ENCODE measurements around the gene TMEM120B. TPM values are rescaled to one million over a fixed set of nuclear protein-coding genes. Genes with fewer than 3 reads are reported as not detected.
"Not testable (repeated sequence)": the region's sequence is repeated elsewhere in the genome, so short reads cannot be mapped to it uniquely, and the experiment has no call there.

Gene TMEM120B
- 2.8 and 5.0 TPM in 2 replicates for total RNA-seq

DNA sequence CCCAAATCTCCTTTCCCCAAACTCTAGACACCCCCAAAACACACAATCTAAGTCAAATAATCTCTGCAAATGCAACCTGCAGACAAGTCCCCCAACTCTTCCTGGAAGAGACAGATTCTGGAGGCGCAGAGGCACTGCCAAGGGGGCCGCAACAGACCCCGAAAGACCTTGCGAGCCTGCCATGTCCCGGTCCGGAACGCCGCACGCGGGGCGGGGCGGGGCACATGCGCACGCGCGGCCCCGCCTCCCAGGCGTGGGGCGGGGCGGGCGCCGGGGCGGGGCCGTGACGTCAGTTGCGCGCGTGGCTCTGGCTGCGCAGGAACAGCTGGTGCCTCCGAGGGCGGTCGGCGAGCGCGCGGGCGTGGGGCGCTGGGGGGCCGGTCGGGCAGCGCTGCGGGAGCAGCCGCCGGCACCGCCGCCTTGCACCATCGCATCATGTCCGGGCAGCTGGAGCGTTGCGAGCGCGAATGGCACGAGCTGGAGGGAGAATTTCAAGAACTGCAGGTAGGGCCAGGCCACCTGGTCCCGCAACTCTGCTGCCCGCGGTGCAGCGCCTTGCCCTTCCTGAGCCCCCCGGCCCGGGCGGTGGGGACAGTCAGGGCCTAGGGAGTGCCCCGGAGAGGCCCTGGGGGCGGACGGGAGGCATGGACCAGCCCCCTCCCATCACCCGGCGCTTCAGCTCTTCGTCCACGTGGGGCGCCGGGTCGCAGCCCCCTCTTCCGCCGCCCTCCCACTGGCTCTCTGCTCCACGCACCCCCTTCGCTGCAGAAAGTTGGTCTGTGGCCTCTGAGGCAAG lies at the start of gene TMEM120B:
Gene TMEM120B, plus strand, starts transcription at position 292 of the 796 bp plus-strand sequence. Its CDS starts 144 bp downstream, at position 436.
- peak; percentile 83 to 84 for DNase-seq (ENCODE audit: low read depth in 2 of 2)

GRCh38 chr12:121663610-121663929 lies 49.0 kb upstream of the TMEM120B start:
- no peak for DNase-seq (ENCODE audit: low read depth in 2 of 2)

- DNase-seq (ENCODE audit: low read depth in 2 of 2), result not testable (repeated sequence)
Measured at GRCh38 chr12:121666829-121667228, 45.7 kb upstream of the TMEM120B start.

- DNase-seq (ENCODE audit: low read depth in 2 of 2), result peak; percentile 59 to 68
Measured at GRCh38 chr12:121668750-121669520, 43.6 kb upstream of the TMEM120B start.

GRCh38 chr12:121669521-121669900 lies 43.0 kb upstream of the TMEM120B start, which contains the start of gene MORN3:
Gene MORN3, minus strand, starts transcription at chr12:121669654. Its CDS starts 171 bp downstream, at chr12:121669483.
- DNase-seq (ENCODE audit: low read depth in 2 of 2), result no peak

- peak in 1 of 2 donors; percentile 32 for DNase-seq (ENCODE audit: low read depth in 2 of 2)
Measured at GRCh38 chr12:121673013-121673511, 39.5 kb upstream of the TMEM120B start.

DNA sequence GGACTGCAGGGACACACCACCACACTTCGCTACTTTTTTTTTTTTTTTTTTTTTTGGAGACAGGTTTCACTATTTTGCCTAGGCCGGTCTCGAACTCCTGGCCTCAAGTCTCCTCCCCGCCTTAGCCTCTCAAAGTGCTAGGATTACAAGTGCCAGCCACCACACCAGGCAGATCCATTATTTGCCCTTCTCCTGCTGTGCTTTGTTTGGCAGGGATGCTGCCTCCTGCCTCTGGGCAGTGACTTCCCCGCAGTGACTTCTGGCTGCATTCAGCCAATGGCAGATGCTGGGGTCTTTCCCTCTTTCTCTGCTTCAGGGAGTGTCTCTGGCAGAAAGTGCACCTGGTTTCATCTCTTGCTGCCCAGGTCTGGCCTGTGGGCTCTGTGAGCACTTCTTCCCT lies 36.4 kb upstream of the TMEM120B start:
- DNase-seq (ENCODE audit: low read depth in 2 of 2), result no peak

GRCh38 chr12:121678305-121678704 lies 34.2 kb upstream of the TMEM120B start:
- no peak for DNase-seq (ENCODE audit: low read depth in 2 of 2)

DNA sequence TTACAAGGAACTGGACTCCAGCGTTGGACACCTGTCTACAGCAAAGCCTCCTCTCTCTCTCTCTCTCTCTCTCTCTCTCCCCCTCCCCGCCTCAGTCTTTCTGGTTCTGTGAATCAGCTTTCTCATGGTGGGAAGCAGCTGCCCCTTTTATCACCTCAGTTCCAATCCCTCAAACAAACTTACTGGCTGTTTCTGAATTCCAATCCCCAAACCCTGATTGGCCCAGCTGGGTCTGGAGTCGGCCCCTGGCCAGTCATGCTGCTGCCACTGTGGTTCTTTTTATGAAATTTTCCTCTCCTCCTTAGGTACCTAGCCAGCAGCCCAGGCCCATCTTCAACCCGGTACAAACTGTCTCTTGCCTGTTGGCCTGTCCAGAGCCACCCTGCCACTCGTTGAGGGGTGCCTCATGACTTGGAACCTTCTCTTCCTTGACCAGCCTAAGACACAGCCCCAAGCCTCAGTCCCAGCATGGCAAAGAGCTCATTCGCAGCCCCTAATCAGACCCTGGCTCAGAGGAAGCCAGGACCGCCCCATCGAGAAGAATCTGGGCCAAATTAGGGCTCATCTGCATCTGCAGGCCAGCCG lies 33.7 kb upstream of the TMEM120B start:
- no peak for DNase-seq (ENCODE audit: low read depth in 2 of 2)

DNA sequence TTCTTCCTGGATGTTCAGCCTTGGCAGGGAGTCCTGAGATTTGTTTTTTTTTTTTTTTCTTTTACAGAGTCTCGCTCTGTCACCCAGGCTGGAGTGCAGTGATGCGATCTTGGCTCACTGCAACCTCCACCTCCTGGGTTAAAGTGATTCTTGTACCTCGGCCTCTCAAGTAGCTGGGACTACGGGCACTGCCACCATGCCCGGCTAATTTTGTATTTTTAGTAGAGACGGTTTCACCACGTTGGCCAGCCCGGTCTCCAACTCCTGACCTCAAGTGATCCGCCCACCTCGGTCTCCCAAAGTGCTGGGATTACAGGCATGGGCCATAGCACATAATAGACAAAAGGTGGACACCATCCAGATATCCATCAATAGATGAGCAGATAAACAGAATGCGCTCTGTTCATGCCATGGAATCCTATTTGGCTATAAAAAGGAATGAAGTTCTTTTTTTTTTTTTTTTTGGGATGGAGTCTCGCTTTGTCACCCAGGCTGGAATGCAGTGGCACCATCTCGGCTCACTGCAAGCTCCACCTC lies 32.8 kb upstream of the TMEM120B start:
- DNase-seq (ENCODE audit: low read depth in 2 of 2), result not testable (repeated sequence)

- DNase-seq (ENCODE audit: low read depth in 2 of 2), result no peak
Measured at GRCh38 chr12:121688966-121689365, 23.6 kb upstream of the TMEM120B start.

DNA sequence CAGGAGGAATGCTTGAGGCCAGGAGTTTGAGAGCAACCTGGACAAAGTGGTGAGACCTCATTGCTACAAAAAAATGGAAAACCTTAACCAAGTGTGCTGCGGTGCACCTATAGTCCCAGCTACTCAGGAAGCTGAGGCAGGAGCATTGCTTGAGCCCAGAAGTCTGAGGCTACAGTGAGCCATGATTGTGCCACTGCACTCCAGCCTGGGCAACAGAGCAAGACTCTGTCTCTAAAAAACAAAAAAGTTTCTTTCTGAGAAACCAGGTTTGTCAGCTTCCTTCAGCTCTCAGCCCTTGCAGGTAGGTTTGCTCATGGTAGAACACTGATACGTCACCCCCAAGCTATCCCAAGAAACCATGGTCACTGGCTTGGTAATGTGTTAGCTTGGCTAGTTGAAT lies 23.1 kb upstream of the TMEM120B start:
- DNase-seq (ENCODE audit: low read depth in 2 of 2), result no peak

DNA sequence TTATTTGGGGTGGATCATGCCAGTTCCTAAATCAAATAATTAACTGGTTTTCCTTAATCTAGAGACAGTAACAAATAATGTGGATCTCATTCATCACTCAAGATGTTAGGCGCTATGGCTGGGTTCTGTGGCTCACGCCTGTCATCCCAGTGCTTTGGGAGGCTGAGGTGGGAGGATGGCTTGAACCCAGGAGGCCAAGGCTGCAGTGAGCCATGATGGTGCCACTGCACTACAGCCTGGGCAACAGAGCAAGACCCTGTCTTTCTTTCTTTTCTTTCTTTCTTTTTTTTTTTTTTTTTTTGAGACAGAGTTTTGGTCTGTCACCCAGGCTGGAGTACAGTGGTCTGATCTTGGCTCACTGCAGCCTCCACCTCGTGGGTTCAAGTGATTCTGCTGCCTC lies 19.8 kb upstream of the TMEM120B start:
- DNase-seq (ENCODE audit: low read depth in 2 of 2), result not testable (repeated sequence)

- DNase-seq (ENCODE audit: low read depth in 2 of 2), result no peak
Measured at GRCh38 chr12:121693155-121693687, 19.3 kb upstream of the TMEM120B start.

GRCh38 chr12:121697093-121697698 lies 15.4 kb upstream of the TMEM120B start:
- peak; percentile 61 to 71 for DNase-seq (ENCODE audit: low read depth in 2 of 2)

GRCh38 chr12:121697861-121698260 lies 14.7 kb upstream of the TMEM120B start:
- not testable (repeated sequence) for DNase-seq (ENCODE audit: low read depth in 2 of 2)

DNA sequence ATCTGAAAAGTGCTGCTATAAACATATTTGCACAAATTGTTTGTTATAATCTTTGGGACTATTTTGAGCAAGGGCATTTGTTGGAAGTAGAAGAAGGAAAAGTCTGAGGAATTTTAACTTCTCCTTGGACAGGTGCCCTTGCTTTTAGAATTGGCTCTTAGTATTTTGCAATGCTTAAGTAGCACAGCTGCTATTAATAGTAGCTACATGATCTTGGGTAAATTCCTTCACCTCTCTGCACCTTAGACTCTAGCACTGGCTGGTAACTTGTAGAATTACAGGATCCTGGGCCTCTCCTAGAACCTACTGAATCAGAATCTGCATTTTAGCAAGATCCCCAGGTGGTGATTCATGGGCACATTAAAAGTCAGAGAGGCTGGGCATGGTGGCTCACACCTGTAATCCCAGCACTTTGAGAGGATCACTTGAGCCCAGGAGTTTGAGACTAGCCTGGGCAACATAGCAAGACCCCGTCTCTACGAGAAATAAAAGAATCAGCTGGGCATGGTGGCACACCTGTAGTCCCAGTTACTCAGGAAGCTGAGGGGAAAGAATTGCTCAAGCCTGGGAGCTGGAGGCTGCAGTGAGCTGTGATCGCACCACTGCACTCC lies 10.8 kb upstream of the TMEM120B start:
- DNase-seq (ENCODE audit: low read depth in 2 of 2), result no peak

DNA sequence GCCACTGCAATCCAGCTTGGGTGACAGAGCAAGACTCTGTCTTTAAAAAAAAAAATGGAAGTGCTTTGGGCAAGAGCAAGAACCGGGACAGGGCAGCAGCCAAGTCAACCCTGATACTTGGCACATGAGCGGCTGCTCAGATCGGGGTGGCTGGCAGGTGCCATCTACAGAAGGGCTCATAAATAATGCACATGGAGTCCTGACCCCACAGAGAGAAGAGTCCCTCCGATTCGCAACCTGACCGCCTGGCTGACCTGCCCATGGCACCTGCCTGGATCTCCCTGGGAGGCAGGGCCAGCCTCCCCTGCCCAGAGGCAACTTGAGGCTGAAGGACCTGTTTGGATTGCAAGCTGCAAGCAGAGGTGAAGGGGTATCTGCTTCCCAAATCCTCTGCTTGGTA lies 9.6 kb upstream of the TMEM120B start:
- DNase-seq (ENCODE audit: low read depth in 2 of 2), result no peak

DNA sequence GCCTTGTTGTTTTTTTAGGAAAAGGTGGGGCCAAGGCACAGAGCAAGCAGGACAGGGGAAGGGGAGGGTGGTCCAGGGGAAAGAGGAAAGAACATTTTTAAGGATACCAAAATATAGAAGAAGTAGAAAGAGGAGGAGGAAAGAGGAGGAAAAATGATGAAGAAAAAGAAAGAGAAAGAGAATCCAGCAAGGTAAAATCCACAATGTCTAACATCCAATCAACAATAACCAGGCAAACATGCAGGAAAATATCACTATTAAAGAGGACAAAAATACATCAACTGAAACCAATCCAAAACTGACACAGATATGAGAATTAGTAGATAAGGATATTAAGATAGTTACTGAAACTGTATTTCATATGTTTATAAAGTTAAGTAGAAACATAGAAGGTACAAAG lies 7.0 kb upstream of the TMEM120B start:
- DNase-seq (ENCODE audit: low read depth in 2 of 2), result no peak

- DNase-seq (ENCODE audit: low read depth in 2 of 2), result no peak
Measured at GRCh38 chr12:121708313-121709063, 4.1 kb upstream of the TMEM120B start.

All from lung microvascular endothelial cell (primary cell).